Activated CD4-positive, alpha-beta T cell treated with anti-CD3 and anti-CD28 coated beads for 24 hours (primary cell): Measurements from ENCODE around the gene MAPKAPK2.

ENCODE experiments used
- DNase-seq, 2 donors: peaks; one replicate each; pipeline ENCODE4 v3.0.0-alpha.2; 2020; ENCODE audit warnings: low read depth in 2 of 2

MAPKAPK2 gene

GRCh38 chr1:206683313-206683712 is 1.4 kb upstream of the MAPKAPK2 start:
- no peak for DNase-seq

- no peak for DNase-seq
These were observed 702 bp upstream of the MAPKAPK2 start for GRCh38 chr1:206684003-206684402.

GRCh38 chr1:206685334-206685768 is 646 bp downstream of the MAPKAPK2 start:
- no peak for DNase-seq

- DNase-seq, result peak in 1 of 2 donors; percentile 29
These were observed 1.2 kb downstream of the MAPKAPK2 start for GRCh38 chr1:206685769-206686477.

- no peak for DNase-seq
These were observed 2.0 kb downstream of the MAPKAPK2 start for GRCh38 chr1:206686478-206687249.

GRCh38 chr1:206687251-206687914 is 2.7 kb downstream of the MAPKAPK2 start:
- no peak for DNase-seq

- DNase-seq, result no peak
These were observed 3.3 kb downstream of the MAPKAPK2 start for GRCh38 chr1:206687915-206688442.

- no peak for DNase-seq
These were observed 5.8 kb downstream of the MAPKAPK2 start for GRCh38 chr1:206690516-206690915.

- no peak for DNase-seq
These were observed 6.9 kb downstream of the MAPKAPK2 start for GRCh38 chr1:206691604-206692003.

GRCh38 chr1:206693029-206693428 is 8.3 kb downstream of the MAPKAPK2 start:
- no peak for DNase-seq

GRCh38 chr1:206693592-206693991 is 8.9 kb downstream of the MAPKAPK2 start:
- DNase-seq, result no peak

- DNase-seq, result no peak
These were observed 9.7 kb downstream of the MAPKAPK2 start for GRCh38 chr1:206694171-206695124.

GRCh38 chr1:206695733-206696132 is 11.0 kb downstream of the MAPKAPK2 start:
- DNase-seq, result no peak

- DNase-seq, result no peak
These were observed 12.3 kb downstream of the MAPKAPK2 start for GRCh38 chr1:206696812-206697585.

- DNase-seq, result no peak
These were observed 13.3 kb downstream of the MAPKAPK2 start for GRCh38 chr1:206698011-206698410.

GRCh38 chr1:206699000-206699586 is 14.4 kb downstream of the MAPKAPK2 start:
- no peak for DNase-seq

GRCh38 chr1:206699626-206700025 is 14.9 kb downstream of the MAPKAPK2 start:
- no peak for DNase-seq

GRCh38 chr1:206700445-206701036 is 15.8 kb downstream of the MAPKAPK2 start:
- DNase-seq, result no peak

- no peak for DNase-seq
These were observed 17.6 kb downstream of the MAPKAPK2 start for GRCh38 chr1:206702260-206702659.

GRCh38 chr1:206702803-206703202 is 18.1 kb downstream of the MAPKAPK2 start:
- DNase-seq, result no peak
